NK-92 treated with Interleukin-12 subunit alpha and Interleukin-12 subunit beta, amount 100 ng/mL, for 24 hours (cell line): Measurements from ENCODE around the gene CATSPERZ.
"Not testable (repeated sequence)": the region's sequence is repeated elsewhere in the genome, so short reads cannot be mapped to it uniquely, and the experiment has no call there.

Experiments used
- DNase-seq: peaks from one replicate; lab custom pipeline; 2025; lab: John Stamatoyannopoulos, UW

The CATSPERZ gene

DNA sequence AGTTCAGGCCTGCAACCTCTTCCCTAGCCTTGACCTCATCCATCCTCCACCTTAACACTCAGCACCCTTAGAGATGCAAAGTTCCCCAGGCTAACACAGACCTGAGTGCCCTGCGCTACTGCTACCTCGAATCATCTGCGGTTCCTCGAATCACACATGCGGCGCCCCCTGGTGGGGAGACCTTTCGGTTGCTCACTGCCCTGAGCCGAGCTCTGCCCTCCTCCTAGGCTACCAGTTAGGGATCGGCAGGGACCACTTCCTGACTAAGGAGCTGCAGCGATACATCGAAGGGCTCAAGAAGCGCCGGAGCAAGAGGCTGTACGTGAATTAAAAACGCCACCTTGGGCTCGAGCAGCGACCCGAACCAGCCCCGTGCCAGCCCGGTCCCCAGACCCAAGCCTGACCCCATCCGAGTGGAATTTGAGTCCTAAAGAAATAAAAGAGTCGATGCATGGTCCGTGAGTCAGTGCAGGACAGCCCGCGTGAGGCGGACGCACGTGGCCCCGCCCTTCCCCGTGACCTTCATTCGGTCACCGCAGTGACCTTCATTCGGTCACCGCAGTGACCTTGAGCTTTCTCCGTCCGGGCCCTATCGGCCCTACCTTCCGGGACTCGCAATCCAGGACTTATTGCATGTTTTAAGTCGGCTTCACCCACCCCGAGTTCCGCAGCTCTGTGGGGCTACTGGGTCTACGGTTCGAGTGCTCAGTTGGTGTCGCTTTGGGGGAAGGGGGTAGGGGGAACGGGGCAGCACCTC lies 4.3 kb downstream of the CATSPERZ start:
- peak; percentile 91 for DNase-seq

DNA sequence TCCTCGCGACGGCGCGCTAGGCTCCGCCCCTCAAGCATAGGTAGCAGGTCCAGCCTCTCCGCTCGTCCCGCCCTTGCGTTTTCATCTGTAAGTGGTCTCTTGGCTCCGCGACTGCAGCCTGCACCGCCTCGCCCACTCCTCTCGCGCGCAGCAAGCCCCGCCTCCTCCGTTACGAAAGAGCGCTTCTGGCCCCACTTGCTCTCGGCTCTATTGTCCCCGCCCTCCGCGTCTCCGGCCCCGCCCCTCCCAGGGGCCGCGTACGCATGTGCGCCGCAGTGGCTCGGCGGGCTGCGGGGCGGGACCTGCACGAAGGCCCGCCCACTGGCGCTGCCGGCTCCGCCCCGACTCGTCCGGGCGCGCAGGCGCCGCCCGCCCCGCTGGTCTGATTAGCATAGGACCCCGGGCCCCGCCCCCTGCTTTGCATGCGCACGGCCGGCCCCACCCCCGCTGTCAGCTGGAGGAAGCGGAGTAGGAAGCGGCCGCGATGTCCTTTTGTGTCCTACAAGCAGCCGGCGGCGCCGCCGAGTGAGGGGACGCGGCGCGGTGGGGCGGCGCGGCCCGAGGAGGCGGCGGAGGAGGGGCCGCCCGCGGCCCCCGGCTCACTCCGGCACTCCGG lies 5.0 kb downstream of the CATSPERZ start, which contains the start of gene ESRRA:
Gene ESRRA (plus strand): TSS at position 450 of the 616 bp plus-strand sequence. CDS start 1,656 bp downstream, outside the sequence.
- peak; percentile 100 for DNase-seq

DNA sequence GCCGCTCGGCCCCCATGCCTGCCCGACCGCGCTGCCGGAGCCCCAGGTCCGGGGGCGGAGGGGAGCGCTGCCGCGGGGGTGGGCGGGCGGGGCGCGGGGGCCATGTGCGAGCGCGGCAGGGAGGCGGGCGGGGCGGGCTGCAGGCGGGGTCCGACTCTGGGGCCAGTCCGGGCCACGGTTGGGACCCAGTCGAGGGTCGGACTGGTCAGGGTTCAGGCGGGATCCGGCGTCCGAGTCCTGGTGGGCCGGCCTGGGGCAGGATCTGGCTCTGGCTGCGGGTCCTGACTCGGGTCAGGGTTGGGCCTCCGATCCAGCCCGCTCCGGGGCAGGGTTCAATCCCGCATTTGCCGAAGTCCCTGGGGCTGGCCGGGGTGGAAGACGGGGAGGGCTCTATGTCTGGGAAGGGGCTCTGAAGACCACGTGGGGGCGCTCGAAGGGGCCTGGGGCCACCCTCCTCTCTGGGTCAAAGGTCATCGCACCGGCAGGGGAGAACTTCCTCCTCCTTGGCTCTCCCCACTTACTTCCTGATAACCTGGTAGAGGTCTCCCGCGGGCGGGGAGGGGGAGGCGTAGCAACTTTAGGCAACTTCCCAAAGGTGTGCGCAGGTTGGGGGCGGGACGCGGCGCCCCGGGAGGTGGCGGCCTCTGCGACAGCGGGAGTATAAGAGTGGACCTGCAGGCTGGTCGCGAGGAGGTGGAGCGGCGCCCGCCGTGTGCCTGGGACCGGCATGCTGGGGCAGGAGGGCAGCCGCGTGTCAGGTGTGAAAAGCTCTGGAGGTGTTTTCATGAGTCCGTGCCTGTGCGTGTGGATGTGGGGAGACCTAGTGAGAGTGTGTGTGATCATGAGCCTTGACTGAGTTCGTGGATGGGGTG lies 5.8 kb downstream of the CATSPERZ start:
- DNase-seq, result peak; percentile 78

DNA sequence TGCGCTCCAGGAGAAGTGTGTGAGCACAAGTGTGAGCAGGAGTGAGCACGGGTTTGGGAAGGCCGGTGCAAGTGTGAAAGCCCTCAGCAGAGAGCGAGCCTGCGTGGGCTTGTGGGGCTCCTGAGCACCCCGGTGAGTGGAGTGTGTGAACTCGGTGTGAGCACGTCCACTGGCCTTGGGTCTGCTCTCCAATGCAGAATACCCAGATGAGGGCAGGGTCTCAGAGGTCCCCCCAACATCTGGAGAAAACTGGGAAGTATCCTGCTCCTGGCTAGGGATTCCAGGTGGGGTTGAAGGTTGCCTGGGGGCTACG lies 6.4 kb downstream of the CATSPERZ start:
- no peak for DNase-seq

DNA sequence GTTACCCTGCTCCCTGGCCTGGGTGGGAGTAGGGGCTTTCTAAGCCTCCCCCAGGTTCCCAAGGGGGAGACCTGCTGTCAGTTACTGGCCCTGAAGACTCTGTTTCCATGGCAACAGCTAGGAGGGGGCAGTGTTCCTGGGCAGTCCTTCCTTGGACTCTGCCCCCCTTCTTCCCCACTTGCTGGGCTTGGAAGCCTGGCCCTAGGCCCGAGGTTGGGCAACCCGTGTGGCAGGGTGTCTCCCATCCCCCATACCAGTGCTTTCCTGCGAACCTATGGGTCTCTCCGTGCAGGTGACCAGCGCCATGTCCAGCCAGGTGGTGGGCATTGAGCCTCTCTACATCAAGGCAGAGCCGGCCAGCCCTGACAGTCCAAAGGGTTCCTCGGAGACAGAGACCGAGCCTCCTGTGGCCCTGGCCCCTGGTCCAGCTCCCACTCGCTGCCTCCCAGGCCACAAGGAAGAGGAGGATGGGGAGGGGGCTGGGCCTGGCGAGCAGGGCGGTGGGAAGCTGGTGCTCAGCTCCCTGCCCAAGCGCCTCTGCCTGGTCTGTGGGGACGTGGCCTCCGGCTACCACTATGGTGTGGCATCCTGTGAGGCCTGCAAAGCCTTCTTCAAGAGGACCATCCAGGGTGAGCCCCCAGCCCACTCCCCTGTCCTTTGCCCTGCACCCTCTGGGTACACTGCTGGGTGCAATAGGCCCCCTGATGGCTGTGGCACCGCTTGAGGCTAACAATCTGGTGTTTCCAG lies 6.9 kb downstream of the CATSPERZ start:
- no peak for DNase-seq

DNA sequence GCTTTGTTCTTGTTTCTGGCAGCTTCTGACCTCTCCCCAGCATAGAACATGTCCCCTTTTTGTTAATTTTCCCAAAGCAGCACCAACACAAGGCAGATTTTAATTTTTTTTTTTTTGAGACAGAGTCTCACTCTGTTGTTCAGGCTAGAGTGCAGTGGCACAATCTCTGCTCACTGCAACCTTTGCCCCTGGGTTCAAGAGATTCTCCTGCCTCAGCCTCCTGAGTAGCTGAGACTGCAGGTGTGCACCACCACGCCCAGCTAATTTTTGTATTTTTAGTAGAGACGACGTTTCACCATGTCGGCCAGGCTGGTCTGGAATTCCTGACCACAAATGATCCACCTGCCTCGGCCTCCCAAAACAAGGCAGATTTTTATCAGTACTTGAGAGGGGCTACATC lies 7.6 kb downstream of the CATSPERZ start:
- DNase-seq, result not testable (repeated sequence)

DNA sequence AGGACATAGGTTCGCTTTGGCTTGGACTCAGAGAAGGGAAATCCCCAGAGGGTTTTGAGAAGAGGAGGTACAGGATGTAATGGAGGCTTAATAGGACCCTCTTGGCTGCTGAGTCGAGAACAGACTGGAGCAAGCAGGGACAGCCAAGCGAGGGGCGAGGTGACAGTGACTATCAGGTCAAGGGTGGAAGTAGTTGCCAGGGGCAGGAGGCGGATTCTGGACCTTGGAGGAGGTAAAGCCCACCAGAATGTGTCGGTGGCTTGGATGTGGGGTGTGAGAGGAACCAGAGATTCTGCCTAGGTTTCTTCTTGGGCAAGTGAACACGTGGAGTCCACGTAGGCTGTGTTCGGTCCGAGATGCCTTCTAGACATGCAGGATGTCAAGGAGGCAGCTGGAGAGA lies 12.8 kb downstream of the CATSPERZ start:
- DNase-seq, result no peak

DNA sequence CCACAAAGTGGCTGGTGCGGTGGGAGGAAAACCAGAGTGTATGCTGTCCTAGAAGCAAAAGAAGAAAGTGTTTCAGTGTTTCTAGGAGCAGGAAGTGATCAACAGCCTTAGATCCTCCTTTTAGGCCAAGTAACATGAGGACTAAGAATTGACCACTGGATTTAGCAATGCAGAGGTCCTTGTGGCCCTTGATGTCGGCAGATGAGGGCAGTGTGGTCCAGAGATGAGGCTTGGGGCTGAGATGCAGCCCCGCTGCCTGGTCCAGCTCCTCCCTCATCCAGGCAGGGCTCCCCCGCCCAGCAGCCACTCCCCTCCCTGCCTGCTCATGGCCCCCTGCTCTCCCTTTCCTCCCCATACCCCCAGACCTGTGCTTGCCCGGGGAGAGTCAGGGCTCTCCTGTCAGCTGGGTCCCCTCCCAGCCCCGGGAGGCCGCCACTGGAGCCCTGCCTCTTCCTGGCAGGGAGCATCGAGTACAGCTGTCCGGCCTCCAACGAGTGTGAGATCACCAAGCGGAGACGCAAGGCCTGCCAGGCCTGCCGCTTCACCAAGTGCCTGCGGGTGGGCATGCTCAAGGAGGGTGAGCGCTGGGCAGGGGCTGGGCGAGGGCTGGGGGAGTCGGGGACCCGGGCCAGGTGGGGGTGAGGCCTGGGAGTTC lies 13.5 kb downstream of the CATSPERZ start:
- no peak for DNase-seq

DNA sequence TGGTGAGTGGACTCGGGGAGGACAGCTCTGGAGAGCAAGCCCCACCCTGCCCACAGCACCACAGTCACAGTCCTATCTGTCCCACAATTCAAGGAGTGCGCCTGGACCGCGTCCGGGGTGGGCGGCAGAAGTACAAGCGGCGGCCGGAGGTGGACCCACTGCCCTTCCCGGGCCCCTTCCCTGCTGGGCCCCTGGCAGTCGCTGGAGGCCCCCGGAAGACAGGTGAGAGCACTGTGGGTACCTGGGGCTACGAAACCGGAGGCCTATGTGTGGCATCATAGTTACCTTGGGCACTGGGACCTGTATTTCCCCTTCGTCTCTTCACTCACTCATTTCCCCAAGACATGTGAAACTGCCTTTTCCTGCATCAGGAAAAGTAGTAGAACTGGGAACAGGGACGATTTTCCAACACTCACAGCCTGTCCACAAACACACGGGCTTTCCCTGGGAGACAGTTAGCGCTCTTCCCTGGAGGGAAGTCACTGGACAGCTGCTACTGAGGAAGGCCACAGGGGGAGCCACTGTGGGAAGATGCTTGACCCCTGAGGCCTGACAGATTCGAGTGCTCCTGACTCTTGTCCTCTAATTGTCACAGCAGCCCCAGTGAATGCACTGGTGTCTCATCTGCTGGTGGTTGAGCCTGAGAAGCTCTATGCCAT lies 14.1 kb downstream of the CATSPERZ start:
- no peak for DNase-seq

DNA sequence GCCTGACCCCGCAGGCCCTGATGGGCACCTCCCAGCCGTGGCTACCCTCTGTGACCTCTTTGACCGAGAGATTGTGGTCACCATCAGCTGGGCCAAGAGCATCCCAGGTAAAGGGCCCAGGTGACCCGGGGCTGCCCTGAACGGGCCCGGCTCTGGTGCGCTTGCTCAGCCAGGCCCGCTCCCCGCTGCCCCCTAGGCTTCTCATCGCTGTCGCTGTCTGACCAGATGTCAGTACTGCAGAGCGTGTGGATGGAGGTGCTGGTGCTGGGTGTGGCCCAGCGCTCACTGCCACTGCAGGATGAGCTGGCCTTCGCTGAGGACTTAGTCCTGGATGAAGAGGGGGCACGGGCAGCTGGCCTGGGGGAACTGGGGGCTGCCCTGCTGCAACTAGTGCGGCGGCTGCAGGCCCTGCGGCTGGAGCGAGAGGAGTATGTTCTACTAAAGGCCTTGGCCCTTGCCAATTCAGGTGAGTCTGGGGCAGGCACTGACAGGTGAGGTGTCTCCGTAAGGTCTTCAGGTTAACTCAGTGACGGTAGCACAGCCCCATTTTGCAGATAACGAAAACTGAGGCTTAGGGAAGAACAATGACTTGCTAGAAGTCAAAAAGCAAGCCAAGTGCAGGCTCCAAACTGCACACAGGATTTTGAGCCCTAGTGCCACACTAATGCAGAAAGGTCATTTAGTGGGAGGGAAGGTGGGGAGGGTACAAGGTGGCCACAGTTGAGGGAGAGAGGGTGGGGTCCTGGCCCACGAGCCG lies 14.8 kb downstream of the CATSPERZ start:
- DNase-seq, result no peak

DNA sequence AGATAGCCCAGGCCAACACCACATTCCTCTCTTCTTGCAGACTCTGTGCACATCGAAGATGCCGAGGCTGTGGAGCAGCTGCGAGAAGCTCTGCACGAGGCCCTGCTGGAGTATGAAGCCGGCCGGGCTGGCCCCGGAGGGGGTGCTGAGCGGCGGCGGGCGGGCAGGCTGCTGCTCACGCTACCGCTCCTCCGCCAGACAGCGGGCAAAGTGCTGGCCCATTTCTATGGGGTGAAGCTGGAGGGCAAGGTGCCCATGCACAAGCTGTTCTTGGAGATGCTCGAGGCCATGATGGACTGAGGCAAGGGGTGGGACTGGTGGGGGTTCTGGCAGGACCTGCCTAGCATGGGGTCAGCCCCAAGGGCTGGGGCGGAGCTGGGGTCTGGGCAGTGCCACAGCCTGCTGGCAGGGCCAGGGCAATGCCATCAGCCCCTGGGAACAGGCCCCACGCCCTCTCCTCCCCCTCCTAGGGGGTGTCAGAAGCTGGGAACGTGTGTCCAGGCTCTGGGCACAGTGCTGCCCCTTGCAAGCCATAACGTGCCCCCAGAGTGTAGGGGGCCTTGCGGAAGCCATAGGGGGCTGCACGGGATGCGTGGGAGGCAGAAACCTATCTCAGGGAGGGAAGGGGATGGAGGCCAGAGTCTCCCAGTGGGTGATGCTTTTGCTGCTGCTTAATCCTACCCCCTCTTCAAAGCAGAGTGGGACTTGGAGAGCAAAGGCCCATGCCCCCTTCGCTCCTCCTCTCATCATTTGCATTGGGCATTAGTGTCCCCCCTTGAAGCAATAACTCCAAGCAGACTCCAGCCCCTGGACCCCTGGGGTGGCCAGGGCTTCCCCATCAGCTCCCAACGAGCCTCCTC lies 15.7 kb downstream of the CATSPERZ start:
- DNase-seq, result not testable (repeated sequence)

DNA sequence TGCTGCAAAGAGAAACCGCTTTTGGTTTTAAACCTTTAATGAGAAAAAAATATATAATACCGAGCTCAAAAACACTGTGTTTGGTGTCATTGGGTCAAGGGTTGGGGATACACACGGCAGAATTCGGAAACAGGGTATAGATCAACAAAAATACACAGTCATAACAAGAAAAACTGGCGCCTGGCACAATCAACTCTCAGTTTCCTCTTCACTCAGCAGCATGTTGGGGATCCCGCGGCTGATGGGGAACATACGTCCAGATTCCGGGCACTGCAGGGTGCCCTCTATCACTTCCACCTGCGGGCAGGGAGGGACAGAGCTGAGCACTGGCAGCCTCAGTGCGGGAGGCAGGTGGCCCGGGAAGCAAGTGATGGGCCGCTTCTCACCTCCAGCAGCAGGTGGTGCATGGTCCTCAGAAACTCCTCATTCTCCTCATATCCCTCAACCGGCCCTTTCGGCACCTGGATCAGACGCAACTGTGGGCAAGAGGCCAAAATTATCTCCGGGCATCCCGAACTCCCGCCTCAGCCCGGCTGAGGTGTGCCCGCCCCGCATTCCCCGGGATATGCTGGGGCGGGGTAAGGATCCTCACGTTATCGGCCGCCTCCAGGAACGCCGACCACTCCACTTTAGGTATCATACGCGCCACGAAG lies 16.6 kb downstream of the CATSPERZ start:
- peak; percentile 46 for DNase-seq

DNA sequence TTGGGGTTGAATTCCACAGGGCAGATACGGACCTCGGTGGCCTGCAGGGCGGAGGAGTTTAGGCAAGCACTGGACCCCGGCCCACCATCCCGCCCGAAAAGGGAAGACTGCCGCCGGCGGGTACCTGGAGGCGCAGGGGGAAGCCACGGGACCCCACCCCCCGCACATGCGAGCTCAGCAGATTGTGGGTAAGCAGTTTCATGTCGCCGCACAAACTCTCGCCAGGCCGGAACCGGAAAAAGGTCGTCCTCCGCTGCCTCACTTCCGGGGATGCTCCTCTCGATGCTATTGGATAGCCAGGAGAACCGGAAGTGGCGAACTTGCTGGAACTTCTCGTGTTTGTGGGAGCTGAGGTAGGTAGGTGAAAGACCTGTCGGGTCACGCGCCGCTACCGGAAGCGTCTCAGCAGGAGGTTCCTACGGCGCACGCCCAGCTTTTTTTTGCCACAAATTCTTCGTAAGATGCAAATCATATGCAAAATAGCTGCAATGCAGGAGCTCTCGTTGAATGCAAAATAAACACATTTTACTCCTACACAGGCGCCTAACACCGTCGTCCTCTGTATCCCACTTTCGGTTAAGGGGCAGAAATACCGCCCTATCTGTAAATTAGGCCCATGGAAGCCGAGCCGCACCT lies 17.3 kb downstream of the CATSPERZ start, which contains the start of gene TRMT112:
Gene TRMT112 (minus strand): TSS at position 235 of the 636 bp plus-strand sequence. CDS start 33 bp downstream, at position 202.
- peak; percentile 97 for DNase-seq

DNA sequence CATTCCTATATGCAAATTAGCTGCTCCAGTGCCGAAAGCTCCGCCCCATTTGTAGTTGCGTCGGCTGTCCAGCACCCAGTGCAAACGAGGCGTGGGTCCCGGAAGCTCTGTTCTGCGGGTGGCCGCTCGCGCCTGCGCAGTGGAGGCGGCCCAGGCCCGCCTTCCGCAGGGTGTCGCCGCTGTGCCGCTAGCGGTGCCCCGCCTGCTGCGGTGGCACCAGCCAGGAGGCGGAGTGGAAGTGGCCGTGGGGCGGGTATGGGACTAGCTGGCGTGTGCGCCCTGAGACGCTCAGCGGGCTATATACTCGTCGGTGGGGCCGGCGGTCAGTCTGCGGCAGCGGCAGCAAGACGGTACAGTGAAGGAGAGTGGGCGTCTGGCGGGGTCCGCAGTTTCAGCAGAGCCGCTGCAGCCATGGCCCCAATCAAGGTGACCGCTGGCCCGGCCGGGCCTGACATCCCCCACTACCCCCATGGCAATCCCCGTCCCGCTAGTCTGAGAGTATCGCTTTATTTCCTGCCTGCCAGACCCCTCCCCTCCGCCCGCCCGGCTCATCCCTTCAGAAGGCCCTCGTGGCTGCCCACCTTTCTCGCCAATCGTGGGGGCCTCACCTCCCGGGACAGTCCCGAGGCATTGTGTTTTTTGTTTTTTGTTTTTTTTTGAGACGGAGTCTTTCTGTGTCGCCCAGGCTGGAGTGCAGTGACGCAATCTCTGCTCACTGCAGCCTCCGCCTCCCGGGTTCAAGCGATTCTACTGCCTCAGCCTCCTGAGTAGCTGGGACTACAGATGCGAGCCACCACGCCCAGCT lies 18.0 kb downstream of the CATSPERZ start, which contains the start of gene PRDX5:
Gene PRDX5 (plus strand): TSS at position 161 of the 805 bp plus-strand sequence. CDS start 95 bp downstream, at position 256.
- peak; percentile 97 for DNase-seq

DNA sequence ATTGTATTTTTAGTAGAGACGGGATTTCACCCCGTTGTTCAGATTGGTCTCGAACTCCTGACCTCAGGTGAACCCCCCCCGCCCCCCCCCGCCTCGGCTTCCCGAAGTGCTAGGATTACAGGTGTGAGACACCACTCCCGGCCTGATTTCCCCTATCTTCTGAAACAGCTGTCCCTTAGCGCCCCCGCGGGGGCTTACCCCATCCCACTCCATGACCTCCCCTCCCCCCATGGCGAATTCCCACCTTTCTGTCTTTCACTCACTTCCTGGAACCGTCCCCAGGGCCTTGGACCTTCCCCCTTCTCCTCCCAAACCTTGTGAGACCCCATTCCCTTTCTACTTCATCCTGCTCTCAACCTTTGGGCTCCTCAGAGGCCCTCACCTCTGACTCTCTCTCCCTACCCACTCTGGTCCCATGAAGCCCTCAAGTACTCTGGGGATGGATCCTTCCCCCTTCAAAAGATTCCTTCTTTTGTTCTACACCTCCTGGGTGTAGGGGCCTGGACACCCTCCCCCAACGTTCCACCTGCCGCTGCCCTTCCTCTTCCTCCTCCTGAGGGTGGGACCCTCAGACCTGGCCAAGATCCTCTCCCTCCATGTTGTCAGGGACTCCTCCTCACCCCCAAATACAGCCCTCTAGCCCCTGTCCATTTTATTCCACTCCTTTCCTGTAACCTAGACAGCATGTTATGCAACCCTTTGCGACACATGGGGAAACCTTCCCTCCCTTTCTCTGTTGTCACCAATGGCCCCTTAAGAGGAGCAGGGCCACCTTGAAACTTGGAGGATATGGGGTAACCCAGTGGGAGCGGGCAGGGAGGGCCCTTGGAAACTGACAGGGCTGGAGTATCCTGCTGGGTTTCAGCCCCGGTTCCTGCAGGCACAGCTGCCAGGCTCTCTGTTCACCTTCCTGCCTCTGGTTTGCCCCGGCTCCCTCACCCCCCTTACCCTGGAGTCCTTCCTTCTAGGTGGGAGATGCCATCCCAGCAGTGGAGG lies 18.9 kb downstream of the CATSPERZ start:
- DNase-seq, result no peak

DNA sequence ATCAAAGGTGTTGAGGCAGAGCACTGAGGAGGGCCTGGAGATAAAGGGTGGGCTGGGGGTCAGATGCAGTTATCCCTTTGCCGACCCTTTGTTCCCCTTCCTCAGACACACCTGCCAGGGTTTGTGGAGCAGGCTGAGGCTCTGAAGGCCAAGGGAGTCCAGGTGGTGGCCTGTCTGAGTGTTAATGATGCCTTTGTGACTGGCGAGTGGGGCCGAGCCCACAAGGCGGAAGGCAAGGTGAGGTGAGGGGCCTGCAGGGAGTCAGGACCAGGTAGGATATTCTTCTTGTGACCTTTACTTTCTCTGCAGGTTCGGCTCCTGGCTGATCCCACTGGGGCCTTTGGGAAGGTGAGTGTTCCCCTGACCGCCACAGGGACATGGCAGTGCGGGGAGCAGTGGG lies 20.4 kb downstream of the CATSPERZ start:
- no peak for DNase-seq
